Activated T-cell treated with anti-CD3 and anti-CD28 coated beads, Interleukin-2, amount 50 U/mL, for 1 hour (primary cell): Measurements from ENCODE around the gene SLC2A5.
"Not testable (repeated sequence)": the region's sequence is repeated elsewhere in the genome, so short reads cannot be mapped to it uniquely, and the experiment has no call there.

Experiments used
- DNase-seq: peaks from one replicate; pipeline ENCODE4 v3.0.0-alpha.2; 2020

Gene SLC2A5

GRCh38 chr1:9004031-9004699 is 65.3 kb downstream of the SLC2A5 start:
- no peak for DNase-seq

DNA sequence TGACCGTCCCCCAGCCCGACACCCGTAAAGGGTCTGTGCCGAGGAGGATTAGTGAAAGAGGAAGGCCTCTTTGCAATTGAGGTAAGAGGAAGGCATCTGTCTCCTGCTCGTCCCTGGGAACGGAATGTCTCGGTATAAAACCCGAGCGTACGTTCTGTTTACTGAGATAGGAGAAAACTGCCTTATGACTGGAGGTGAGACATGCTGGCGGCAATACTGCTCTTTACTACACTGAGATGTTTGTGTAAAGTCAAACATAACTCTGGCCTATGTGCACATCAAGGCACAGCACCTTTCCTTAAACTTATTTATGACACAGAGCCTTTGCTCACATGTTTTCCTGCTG is 67.2 kb downstream of the SLC2A5 start:
- DNase-seq: not testable (repeated sequence)

DNA sequence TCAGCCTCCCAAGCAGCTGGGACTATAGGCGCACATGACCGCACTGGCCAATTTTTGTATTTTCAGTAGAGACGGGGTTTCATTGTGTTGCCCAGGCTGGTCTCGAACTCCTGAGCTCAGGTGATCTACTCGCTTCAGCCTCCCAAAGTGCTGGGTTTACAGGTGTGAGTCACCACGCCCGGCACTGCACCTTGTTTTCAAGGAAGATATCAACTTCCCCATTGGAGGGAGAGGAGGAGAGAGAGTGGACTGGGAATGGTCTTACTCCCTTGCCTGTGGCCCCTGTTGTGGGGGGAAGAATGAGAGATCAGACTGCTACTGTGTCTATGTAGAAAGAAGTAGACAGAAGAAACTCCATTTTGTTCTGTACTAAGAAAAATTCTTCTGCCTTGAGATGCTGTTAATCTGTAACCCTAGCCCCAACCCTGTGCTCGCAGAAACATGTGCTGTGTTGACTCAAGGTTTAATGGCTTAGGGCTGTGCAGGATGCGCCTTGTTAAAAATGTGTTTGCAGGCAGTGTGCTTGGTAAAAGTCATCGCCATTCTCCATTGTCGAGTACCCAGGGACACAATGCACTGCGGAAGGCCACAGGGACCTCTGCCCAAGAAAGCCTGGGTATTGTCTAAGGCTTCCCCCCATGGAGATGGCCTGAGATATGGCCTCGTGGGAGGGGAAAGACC is 67.8 kb downstream of the SLC2A5 start:
- DNase-seq: not testable (repeated sequence)

GRCh38 chr1:8993962-8994675 is 75.3 kb downstream of the SLC2A5 start:
- DNase-seq: not testable (repeated sequence)

DNA sequence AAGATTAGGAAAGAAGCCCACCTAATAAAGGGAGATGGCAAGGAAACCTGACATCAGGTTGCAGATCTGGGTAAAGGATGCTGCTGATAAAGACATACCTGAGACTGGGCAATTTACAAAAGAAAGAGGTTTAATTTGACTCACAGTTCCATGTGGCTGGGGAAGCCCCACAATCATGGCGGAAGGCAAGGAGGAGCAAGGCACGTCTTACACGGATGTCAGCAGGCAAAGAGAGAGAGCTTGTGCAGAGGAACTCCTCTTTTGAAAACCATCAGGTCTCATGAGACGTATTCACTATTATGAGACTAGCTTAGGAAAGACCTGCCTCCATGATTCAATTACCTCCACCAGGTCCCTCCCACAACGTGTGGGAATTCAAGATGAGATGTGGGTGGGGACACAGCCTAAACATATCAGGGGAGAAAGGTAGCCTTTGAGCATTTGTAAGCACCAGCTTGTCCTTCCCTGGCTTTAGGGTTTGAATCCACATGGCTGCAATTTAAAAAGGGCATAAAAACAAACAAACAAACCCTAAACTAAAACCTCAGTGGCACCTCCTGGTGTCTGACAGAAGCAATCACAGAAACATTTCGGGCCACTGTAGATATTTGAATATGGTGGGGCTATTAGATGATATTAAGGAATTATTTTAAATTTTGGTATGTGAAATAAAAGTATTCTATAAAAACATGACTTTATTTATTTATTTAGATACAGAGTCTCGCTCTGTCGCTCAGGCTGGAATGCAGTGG is 76.3 kb downstream of the SLC2A5 start:
- DNase-seq: no peak

- no peak for DNase-seq
These were observed 79.6 kb downstream of the SLC2A5 start for GRCh38 chr1:8989821-8990220.

DNA sequence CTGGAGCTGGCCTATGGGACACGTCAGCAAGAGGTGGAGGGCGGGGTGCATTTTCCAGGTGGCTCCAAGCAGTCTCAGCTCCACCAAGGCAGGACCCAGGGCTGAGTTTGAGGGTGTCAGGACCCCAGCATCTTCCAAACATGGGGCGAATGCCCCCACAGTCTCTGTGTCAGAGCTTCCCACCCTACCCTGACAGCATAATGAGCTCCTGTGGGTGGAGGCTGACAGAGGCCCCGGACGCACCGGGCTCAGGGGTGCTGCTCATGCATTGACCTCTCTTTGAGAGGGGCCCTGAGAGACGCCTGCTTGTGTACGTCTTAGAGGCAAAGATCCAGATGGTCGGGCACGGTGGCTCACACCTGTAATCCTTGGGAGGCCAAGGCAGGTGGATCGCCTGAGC is 80.4 kb downstream of the SLC2A5 start:
- DNase-seq: no peak

- DNase-seq: no peak
These were observed 80.8 kb downstream of the SLC2A5 start for GRCh38 chr1:8988618-8988967.

GRCh38 chr1:8987881-8988617 is 81.4 kb downstream of the SLC2A5 start:
- DNase-seq: peak; percentile 77

GRCh38 chr1:8986814-8987190 is 82.6 kb downstream of the SLC2A5 start:
- DNase-seq: peak; percentile 35

- DNase-seq: no peak
These were observed 83.3 kb downstream of the SLC2A5 start for GRCh38 chr1:8985915-8986813.
